HL-60 (cell line): ENCODE data around the gene MMGT1.

Source experiments
- DNase-seq, 2 experiments: peaks; one replicate each; pipeline ENCODE4 v3.0.0-alpha.2; 2010 to 2020; ENCODE audit warnings: low read depth in 1 of 2, low spot score in 1 of 2
- H3K27ac ChIP-seq: fragments of 250-450 bp; sonication (Bioruptor Pico); replicated peaks from 2 replicates; pipeline ENCODE4 v1.5.1; 2020; ENCODE audit warnings: mild to moderate bottlenecking, moderate library complexity
- H3K27me3 ChIP-seq: fragments of 250-450 bp; sonication (Bioruptor Pico); 2 replicates; pipeline ENCODE4 v1.5.1; 2021; ENCODE audit warnings: mild to moderate bottlenecking, moderate library complexity; ENCODE audit not compliant: insufficient read depth, poor library complexity, severe bottlenecking
- H3K4me3 ChIP-seq: replicated peaks from 2 replicates; pipeline ENCODE4 v1.5.1; 2011; ENCODE audit warnings: mild to moderate bottlenecking, control low read depth, low read length; ENCODE audit not compliant: insufficient read depth
- GABPA ChIP-seq: IDR thresholded peaks from 2 replicates; pipeline ENCODE4 v1.6.1; 2012; ENCODE audit warnings: low read depth
- POLR2AphosphoS5 ChIP-seq: IDR thresholded peaks from 2 replicates; pipeline ENCODE4 v1.6.1; 2012; ENCODE audit warnings: low read depth
- SPI1 ChIP-seq: IDR thresholded peaks from 2 replicates; pipeline ENCODE4 v1.6.1; 2012; ENCODE audit warnings: low read depth, mild to moderate bottlenecking, borderline replicate concordance
- TF ChIP-seq, protein P1 (sequence below): IDR thresholded peaks from one replicate; pipeline ENCODE4 v1.5.1; 2011; ENCODE audit warnings: low read length, control low read depth, inconsistent platforms; ENCODE audit not compliant: insufficient read depth
- TF ChIP-seq, protein P2 (sequence below): IDR thresholded peaks from 2 replicates; pipeline ENCODE4 v1.6.1; 2012; ENCODE audit warnings: low read depth; ENCODE audit not compliant: insufficient replicate concordance

Gene MMGT1

DNA sequence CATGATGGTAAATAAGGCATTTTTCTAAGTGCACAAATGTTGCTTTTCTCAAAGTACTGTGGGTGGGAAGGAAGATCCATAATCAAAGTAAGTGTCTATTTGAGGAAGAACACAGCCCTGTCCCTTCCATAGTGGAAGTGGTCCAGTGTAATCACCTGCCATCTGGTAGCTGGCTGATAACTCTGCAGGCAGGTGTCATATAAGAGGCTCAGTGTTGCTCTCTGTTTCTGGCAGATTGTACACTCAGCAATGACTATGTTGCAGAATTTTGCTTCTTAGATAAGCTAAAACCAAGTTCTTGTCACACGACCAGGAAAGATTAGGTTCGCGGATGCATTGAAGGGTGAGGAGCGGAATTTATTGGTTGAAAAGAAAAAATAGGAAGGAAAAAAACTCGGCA is 59.4 kb downstream of the MMGT1 start:
- DNase-seq, result no peak
- Histone ChIP-seq H3K4me3 (no peak overlapping the region), H3K27me3 (no peaks in the 10 kb centered on the region), H3K27ac (no peak overlapping the region)
- TF ChIP-seq SPI1 (no peak), POLR2AphosphoS5 (no peak), GABPA (no peak)
- TF ChIP-seq, protein P1, sequence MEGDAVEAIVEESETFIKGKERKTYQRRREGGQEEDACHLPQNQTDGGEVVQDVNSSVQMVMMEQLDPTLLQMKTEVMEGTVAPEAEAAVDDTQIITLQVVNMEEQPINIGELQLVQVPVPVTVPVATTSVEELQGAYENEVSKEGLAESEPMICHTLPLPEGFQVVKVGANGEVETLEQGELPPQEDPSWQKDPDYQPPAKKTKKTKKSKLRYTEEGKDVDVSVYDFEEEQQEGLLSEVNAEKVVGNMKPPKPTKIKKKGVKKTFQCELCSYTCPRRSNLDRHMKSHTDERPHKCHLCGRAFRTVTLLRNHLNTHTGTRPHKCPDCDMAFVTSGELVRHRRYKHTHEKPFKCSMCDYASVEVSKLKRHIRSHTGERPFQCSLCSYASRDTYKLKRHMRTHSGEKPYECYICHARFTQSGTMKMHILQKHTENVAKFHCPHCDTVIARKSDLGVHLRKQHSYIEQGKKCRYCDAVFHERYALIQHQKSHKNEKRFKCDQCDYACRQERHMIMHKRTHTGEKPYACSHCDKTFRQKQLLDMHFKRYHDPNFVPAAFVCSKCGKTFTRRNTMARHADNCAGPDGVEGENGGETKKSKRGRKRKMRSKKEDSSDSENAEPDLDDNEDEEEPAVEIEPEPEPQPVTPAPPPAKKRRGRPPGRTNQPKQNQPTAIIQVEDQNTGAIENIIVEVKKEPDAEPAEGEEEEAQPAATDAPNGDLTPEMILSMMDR, result no peak
- TF ChIP-seq, protein P2, sequence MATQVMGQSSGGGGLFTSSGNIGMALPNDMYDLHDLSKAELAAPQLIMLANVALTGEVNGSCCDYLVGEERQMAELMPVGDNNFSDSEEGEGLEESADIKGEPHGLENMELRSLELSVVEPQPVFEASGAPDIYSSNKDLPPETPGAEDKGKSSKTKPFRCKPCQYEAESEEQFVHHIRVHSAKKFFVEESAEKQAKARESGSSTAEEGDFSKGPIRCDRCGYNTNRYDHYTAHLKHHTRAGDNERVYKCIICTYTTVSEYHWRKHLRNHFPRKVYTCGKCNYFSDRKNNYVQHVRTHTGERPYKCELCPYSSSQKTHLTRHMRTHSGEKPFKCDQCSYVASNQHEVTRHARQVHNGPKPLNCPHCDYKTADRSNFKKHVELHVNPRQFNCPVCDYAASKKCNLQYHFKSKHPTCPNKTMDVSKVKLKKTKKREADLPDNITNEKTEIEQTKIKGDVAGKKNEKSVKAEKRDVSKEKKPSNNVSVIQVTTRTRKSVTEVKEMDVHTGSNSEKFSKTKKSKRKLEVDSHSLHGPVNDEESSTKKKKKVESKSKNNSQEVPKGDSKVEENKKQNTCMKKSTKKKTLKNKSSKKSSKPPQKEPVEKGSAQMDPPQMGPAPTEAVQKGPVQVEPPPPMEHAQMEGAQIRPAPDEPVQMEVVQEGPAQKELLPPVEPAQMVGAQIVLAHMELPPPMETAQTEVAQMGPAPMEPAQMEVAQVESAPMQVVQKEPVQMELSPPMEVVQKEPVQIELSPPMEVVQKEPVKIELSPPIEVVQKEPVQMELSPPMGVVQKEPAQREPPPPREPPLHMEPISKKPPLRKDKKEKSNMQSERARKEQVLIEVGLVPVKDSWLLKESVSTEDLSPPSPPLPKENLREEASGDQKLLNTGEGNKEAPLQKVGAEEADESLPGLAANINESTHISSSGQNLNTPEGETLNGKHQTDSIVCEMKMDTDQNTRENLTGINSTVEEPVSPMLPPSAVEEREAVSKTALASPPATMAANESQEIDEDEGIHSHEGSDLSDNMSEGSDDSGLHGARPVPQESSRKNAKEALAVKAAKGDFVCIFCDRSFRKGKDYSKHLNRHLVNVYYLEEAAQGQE, result no peak
